DMS79 (cell line): Measurements from ENCODE around the gene TMEM271.

Experiments
- DNase-seq: peaks from one replicate; lab custom pipeline; 2025; lab: John Stamatoyannopoulos, UW

Gene TMEM271

DNA sequence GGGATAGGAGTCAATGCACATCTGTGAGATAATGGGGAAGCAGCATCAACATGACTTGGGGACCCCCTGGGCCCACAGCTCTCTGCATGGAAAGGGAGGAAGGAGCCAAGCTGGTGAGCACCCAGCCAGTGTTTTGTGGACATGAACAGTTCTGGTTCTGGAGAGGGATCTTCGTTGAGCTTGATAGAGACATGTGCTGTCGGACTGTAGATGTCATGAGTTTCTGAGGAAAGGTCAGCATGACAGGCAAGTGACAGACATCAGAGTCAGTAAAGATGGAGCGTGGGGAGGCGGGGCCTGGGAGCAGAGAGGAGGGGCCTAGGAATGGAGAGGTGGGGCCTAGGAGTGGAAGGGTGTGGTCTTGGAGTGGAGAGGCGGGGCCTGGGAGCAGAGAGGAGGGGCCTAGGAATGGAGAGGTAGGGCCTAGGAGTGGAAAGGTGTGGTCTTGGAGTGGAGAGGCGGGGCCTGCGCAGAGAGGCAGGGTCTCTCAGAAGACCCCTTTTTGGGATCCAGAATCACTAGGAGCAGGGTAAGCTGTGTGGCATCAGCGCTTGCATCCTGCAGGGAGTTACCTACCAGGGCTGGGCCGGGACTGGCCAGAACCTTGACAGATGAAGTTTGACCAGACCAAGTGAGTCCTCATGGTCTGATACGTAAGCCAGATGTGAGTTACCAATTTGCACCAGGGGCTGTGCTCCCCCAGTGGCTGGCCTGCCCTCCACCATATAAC, 43.3 kb downstream of the TMEM271 start:
- no peak for DNase-seq

DNA sequence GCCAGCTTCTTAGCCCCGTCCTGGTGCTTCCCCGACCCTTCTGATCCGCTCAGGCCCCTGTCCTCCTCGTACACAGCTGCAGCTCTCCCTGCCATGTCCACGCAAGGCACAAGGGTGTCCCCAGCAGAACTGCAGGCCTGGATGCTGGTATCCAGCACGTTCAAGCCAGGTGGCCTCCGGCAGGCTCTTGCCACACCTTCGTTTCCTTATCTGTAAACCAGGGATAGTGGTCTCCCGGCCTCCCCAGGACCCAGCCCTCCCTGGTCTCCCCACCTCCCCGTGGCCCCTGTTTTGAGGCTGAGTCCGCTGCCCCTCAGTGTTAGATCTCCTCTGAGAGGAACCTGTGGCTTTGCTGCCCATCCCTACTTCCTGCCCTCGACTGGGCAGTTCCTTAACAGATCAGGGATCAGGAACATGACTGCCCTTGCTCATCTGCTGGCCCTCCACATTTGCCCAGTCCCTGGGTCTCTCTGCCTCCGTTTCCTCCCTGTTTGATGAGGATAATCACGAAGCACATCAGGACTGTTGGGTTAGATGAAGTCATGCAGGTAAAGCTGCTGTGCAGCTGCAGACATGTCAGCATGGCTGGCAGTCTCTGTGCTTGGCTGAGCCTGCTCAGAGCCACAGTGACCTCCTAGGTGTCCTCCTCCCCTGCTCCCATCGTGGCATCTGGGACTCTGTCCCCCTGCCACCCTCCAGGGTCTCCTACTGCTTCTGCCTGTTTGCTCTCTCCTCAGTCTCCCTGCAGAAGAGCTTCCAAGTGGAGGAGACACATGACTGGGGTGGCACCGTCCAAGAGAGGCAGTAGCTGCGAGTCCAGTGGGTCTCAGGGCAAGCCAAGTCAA, 44.2 kb downstream of the TMEM271 start:
- no peak for DNase-seq

- no peak for DNase-seq
Measured at GRCh38 chr4:531076-531475, 45.0 kb downstream of the TMEM271 start.

GRCh38 chr4:530017-530781, 45.9 kb downstream of the TMEM271 start:
- DNase-seq: no peak

GRCh38 chr4:529563-529962, 46.5 kb downstream of the TMEM271 start:
- no peak for DNase-seq

DNA sequence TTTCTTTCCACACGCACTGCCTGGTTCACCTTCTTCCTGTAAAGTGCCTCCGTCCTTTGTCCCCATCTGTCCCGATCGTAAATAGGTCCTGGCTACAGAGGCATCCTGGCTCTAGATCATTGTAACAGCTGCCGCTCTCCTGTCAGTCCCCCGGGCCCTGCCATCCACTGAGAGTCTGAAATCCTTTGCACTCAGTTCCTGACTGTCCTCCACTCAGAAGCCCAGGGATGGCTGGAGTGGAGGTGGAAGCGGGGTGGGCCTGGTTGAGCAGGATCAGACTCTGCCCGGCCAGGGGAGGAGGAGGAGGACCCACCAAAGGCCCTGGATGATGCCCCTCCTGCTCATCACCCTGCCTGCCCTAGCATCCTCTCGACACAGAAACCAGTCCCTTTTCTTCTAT, 47.3 kb downstream of the TMEM271 start:
- DNase-seq: no peak

DNA sequence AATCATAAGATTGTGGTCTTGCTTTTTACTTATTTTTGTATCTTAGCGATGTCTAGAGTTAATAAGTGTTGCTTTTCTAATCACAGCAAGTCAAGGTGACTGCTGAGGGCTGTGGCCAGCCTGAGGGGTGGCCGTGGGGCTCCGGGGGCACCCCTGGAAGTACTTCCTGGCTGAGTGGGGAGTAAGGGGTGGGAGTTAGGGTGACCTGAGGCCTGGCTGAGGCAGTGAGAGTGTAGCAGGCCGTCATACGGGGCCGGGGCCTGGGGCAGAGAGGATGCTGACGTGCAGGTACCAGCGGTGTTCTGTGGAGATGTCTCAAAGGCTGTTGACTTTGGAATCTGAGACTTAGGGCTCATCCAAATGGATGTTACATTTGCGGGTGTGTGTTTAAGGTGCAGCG, 47.8 kb downstream of the TMEM271 start:
- no peak for DNase-seq

GRCh38 chr4:526971-527460, 49.1 kb downstream of the TMEM271 start:
- DNase-seq: no peak

GRCh38 chr4:526189-526909, 49.7 kb downstream of the TMEM271 start:
- no peak for DNase-seq

DNA sequence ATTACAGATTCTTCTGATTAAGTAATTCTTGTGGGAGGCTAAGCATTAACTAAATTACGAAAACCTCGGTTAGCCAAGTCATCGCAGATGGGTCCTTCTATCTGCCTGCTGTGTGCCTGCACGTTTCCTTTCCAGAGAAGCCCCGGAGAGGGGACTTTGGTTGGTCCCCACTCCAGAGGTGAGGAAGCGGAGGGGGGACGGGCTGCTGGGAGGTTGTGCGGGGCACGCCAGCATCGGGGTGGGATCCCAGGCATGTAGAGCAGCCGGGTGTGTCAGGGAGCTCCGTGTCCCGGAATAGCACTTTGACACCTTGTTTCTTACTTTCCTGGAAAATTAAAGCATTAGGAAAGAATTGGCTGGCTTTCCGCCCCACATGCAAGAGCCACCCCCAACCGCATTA, 50.4 kb downstream of the TMEM271 start:
- no peak for DNase-seq

- no peak for DNase-seq
Measured at GRCh38 chr4:524196-524595, 51.9 kb downstream of the TMEM271 start.
